IPS-15b (cell line): Measurements from ENCODE around the gene ABRACL.

Experiments used
- H3K27me3 ChIP-seq: one replicate; pipeline ENCODE4 v1.6.1; 2013; ENCODE audit warnings: low read length; ENCODE audit not compliant: control insufficient read depth, insufficient read depth
- H3K36me3 ChIP-seq: one replicate; pipeline ENCODE4 v1.6.1; 2013; ENCODE audit warnings: low read length; ENCODE audit not compliant: control insufficient read depth, insufficient read depth
- H3K4me1 ChIP-seq: one replicate; pipeline ENCODE4 v1.6.1; 2013; ENCODE audit warnings: mild to moderate bottlenecking, low read length; ENCODE audit not compliant: control insufficient read depth, insufficient read depth
- H3K4me3 ChIP-seq: one replicate; pipeline ENCODE4 v1.5.1; 2013; ENCODE audit warnings: low read depth, low read length
- H3K9ac ChIP-seq: one replicate; pipeline ENCODE4 v1.6.1; 2013; ENCODE audit warnings: low read depth, mild to moderate bottlenecking, low read length
- H3K9me3 ChIP-seq: one replicate; pipeline ENCODE4 v1.6.1; 2013; ENCODE audit warnings: mild to moderate bottlenecking, low read length; ENCODE audit not compliant: control insufficient read depth, insufficient read depth

Gene ABRACL, protein sequence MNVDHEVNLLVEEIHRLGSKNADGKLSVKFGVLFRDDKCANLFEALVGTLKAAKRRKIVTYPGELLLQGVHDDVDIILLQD

DNA sequence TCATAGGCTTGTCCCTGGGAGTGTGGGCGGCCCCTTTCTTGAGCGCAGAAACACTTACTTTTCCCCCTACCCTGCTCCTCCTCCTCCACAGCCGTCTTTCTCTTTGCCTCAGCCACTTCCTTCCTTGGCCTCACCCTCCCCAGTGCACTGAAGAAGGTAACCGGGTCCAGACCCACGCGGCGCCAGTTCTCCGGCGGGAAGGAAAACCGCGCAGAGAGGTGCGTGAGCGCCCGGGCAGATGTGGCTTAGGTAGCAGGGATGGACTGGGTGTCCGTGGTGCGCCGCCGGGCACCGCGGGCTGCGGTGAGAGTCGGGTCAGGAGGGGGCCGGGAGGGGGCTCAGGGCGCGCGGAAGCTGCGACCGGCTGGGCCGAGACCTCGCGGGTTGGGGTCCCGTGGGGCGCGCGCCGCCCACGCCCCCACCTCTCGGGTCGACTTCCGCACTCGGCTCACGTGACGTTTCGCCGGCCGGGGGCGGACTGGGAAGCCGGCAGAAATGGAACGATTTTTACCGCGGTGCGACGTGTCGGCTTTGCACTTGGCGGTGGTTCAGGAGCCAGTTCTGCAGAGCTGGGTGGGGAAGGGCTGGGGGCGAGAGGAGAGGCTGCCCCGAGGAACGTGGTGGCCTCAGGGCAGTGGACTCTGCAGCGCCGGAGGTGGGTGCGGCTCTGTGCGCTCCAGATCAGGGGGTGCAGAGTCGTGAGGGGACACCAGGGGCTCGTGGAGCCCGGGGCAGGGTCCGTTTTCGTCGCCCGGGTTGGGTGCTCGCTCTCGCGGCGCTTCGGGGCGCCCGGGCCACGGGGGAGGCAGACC is at the start of gene ABRACL:
ABRACL (plus strand) TSS at position 88 of the 812 bp plus-strand sequence. CDS start 5,416 bp downstream, outside the sequence.
- Histone ChIP-seq H3K9ac (peak within 1 kb of the TSS; percentile 87), H3K4me3 (peak within 1 kb of the TSS; percentile 90), H3K36me3 (no peaks in the 10 kb centered on the region), H3K4me1 (peaks cover 11% of the 10 kb centered on the region), H3K9me3 (no peaks in the 10 kb centered on the region), H3K27me3 (no peaks in the 10 kb centered on the region)

DNA sequence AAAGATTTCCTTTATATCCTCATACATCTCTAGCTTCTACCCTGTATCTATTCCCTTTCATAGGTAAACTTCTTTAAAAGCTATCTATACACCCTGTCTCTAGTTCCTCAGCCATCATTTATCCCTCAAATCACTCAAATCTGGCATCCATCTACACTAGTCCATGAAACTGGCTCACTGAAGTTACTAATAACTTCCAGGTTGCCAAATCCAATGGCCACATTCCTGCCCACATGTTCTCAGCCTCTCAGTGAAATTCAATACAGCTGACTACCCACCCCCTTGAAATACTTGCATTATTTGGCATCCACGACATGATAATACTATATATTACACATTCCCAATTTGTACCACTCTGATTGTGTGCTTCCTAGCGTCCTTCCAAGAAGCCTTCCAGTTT is 49.2 kb upstream of the ABRACL start:
- Histone ChIP-seq H3K4me1 (peaks cover 17% of the 10 kb centered on the region), H3K9me3 (no peaks in the 10 kb centered on the region), H3K27me3 (no peaks in the 10 kb centered on the region)

DNA sequence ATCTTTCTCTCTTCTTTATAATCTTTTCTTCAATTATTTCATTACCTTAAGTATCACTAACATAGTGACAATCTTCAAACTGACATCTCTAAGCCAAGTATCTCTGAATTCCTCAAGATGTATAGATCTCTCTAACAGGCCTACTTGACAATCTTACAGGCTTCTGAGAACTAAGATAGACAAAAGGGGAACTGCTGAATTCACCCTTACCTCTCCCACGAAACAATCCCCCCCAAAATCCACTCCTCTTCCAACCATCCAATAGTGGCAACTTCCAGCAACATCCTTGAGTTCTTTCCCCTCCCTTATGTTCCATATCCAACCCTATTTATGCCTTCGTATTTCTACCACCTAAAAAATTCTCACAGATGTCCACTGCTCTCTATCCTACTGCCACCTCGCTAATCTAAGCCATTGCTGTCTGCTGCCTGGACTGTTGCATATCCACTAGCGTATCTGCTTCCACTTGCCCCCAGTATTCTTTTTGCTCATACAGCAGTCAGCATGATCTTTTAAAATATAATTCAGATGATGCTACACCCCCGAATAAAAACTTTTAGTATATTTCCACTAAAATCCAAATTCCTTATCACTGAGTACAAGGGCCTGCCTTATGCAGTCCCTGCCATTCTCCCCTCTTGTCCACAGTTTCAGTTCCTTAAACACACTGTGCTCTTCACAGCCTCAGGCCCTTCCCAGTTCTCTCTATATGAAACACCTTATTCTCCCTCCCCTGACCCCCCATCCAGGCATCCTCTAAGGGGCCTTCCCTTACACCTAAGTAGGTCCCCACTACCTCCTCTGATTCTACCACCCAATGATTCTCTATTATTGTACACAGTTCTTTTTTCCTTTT is 48.5 kb upstream of the ABRACL start:
- Histone ChIP-seq H3K36me3 (no peaks in the 10 kb centered on the region), H3K27me3 (no peaks in the 10 kb centered on the region), H3K9me3 (no peaks in the 10 kb centered on the region), H3K4me3 (no peak overlapping the region), H3K9ac (no peak overlapping the region), H3K4me1 (peaks cover 24% of the 10 kb centered on the region)

More for the DNA sequence above, 49.2 kb upstream of the ABRACL start:
- Histone ChIP-seq H3K36me3 (no peaks in the 10 kb centered on the region), H3K4me3 (no peak overlapping the region), H3K9ac (no peak overlapping the region)

DNA sequence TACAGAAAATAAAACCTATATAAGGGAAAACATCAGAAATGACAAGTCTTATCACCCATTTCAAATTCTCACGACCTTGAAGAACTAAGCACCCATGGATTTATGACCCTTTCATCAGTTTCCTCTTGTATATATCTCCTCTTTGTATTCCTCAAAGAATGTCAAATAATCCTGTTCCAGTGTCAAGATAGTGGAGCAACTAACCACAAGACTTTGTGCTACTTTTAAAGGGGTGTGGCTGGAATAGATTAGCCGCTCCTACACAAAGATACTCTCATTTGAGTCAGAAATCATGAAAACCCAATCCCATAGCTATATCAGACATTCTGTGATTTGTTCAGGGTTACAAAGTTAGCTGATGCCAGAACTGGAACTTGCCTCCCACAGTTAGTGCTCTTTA is 47.1 kb upstream of the ABRACL start:
- no peak overlapping the region for H3K4me3 ChIP-seq
- H3K27me3 ChIP-seq, result no peaks in the 10 kb centered on the region
- H3K4me1 ChIP-seq, result peaks cover 26% of the 10 kb centered on the region
- H3K9ac ChIP-seq, result no peak overlapping the region
- H3K36me3 ChIP-seq, result no peaks in the 10 kb centered on the region
- H3K9me3 ChIP-seq, result no peaks in the 10 kb centered on the region

DNA sequence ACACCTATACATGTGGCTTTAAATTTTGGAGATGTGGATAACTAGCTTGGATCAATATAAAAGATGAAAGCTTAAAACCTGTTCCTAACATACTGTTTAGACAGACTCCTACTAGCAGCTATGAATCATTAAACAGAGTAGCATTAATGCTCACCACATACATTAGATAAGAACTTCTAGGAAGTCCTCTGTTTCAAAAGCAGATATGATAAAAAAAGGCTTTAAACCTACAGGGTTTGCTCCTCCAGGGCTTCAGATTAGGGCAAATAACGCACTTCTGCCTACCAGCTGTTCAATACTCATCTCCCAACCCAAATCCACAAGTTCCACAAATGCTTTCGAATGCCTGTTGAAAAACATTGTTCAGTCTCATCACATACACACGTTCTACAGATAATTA is 42.0 kb upstream of the ABRACL start:
- Histone ChIP-seq H3K9me3 (no peaks in the 10 kb centered on the region), H3K27me3 (no peaks in the 10 kb centered on the region), H3K4me3 (peak overlapping the region; percentile 71), H3K36me3 (no peaks in the 10 kb centered on the region), H3K9ac (peak overlapping the region; percentile 81), H3K4me1 (peaks cover 13% of the 10 kb centered on the region)

DNA sequence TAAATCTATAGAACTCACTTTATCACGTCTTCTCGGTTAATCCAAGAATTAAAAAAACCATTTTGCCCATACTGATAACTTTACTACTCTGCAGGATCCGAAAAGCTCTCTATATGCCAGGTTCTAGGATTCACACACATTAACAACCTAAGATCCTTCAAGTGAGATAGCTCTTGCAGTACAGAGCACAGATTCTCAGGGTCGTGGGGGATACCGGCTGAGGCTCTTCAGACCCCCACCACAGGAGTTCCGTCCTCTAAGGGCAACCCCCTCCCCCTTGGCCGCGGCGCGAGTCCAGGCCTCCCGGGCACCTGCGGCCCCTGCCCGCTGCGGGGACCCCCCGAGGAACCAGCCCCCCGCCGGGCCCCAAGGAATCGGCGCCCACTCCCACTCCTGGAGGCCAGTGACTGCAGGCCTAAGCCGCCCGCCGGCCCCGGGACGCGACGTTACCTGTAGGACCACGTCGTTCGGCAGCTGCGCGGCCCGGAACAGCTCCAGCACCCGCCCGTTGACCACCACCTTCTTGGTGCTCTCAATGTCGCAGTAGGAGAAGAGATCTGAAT is 41.4 kb upstream of the ABRACL start:
- Histone ChIP-seq H3K36me3 (no peaks in the 10 kb centered on the region), H3K9ac (peak overlapping the region; percentile 81), H3K4me1 (peaks cover 13% of the 10 kb centered on the region), H3K27me3 (no peaks in the 10 kb centered on the region), H3K4me3 (peak overlapping the region; percentile 71), H3K9me3 (no peaks in the 10 kb centered on the region)

DNA sequence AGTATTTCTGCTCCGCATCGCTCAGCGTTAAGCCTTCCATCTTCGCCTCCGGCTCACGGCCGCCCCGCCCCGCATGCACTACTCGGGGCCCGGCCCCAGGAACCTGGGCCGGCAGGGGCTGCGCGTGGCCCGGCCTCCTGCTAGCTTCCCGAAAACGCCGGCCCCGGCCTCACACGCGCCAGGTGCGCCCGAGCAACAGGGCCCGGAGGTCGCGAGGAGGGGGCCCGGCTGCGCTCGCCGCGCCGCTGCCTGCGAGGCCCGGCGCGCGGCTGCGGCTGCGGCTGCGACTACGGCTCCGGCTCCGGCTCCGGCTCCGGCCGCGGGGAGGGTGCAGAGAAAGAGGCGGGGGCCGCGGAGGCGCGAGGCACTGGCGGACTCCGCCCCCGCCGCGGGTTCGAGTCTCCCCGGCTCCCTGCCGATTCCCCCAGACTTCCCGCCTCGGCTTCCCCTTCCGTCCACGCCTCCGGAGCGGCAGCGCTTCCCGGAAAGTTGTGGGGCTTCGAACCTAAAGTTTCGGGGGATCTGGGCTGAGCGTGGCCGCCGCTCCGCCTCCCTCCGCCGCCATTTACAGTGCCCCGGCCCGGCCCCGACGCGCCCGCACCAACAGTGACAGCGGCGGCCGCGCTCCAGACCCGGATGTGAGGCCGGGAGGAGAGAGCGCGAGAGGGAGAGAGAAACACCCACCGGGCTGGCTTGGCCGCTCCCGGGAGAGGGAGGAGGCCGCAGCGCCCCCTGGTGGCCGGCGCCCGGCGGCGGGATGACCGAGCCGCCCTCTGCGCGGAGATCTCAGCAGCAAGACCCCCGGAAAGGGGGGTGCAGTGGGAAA is 40.7 kb upstream of the ABRACL start, which contains the start of gene REPS1:
REPS1 (minus strand) TSS at position 611 of the 826 bp plus-strand sequence; CDS start at position 40, 571 bp downstream.
- Histone ChIP-seq H3K4me1 (peaks cover 13% of the 10 kb centered on the region), H3K4me3 (peak within 1 kb of the TSS; percentile 71), H3K9me3 (no peaks in the 10 kb centered on the region)

DNA sequence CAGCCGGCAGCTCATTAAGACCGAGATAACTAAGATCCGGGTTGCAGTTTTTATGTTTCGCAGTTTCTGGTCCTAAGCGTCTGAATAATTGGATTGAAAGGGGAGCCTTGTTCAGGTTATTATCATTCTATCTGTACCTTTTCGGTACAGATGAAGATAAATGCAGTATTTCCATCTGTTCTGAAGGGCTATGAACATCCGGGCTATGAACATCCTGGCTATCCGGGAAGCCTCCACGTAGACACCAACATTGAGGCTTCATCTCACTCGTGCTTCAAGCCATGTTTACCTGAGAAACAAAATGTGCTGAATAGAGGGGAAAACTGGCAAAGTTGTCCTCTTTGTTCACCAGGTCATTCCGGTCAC is 40.1 kb upstream of the ABRACL start:
- H3K4me3 ChIP-seq, result peak overlapping the region; percentile 24
- no peak overlapping the region for H3K9ac ChIP-seq
- peaks cover 13% of the 10 kb centered on the region for H3K4me1 ChIP-seq
- no peaks in the 10 kb centered on the region for H3K36me3 ChIP-seq
- H3K9me3 ChIP-seq, result no peaks in the 10 kb centered on the region
- no peaks in the 10 kb centered on the region for H3K27me3 ChIP-seq

More for the DNA sequence above, 40.7 kb upstream of the ABRACL start, which contains the start of gene REPS1:
- H3K36me3 ChIP-seq, result no peaks in the 10 kb centered on the region
- H3K9ac ChIP-seq, result peak within 1 kb of the TSS; percentile 81
- H3K27me3 ChIP-seq, result no peaks in the 10 kb centered on the region

DNA sequence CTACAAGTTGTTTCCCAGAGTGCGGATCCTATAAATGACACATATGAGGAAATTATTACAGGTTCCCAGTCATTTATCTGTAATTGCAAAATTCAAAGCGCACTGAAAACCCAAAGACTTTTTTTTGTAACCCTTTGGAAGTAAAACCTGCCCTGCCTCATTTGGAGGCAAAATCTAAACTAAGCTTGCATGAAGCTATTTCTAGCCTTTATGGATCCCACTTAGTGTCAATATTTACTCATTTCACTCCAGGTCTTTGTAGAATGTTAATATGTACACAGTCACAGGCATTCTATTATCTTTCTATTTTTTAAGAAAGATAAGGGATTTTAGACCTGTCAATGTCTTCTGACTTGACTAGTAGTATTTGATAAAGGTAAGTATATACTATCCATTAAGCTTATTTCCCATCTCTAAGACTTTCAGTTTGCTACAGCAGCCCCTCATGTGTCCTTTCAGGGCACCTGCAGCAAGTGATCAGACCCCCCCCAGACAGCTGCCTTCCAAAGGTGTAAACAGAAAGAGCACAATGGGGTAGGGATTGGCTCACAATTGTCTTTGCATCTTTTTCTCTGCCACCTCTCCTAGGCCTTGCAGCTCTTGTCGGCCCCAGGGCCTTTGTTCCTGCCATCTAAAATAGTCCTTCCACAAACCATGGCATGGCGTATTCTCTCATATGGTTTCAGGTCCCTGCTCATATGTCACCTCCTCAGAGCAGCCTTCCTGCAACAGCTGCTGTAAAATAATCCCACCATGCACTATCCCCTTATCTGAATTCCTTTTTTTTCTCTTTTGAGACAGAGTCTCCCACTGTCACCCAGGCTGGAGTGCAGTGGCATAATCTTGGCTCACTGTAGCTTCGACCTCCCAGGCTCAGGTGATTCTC is 39.2 kb upstream of the ABRACL start:
- no peaks in the 10 kb centered on the region for H3K36me3 ChIP-seq
- H3K4me1 ChIP-seq, result peaks cover 16% of the 10 kb centered on the region
- H3K9me3 ChIP-seq, result no peaks in the 10 kb centered on the region
- H3K27me3 ChIP-seq, result no peaks in the 10 kb centered on the region
- H3K4me3 ChIP-seq, result no peak overlapping the region
- H3K9ac ChIP-seq, result no peak overlapping the region

DNA sequence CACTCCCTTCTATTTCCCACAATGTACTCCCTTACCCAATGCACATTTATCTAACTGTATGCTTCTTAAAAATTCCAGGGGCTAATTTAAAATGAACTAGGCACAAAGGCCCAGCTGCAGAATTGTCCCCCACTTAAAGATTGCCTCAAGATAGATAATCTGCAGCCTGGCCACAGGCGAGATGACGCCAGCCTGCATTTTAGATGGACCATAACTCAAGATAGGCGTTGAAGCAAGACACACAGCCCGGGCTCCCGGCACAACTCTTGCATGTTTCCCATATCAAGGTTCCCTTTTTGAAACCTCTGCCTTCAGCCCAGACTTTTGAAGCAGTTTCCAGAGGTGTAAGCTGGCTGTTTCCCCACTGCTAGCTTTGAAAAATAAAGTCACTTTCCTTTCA is 37.3 kb upstream of the ABRACL start:
- Histone ChIP-seq H3K27me3 (no peaks in the 10 kb centered on the region), H3K4me3 (no peak overlapping the region), H3K9me3 (no peaks in the 10 kb centered on the region), H3K4me1 (peaks cover 3% of the 10 kb centered on the region), H3K36me3 (no peaks in the 10 kb centered on the region), H3K9ac (no peak overlapping the region)
